ENCODE measurements around the gene NGRN. TPM values are rescaled to one million over a fixed set of nuclear protein-coding genes. Genes with fewer than 3 reads are reported as not detected.

Gene NGRN
- total and polyA plus RNA-seq, 2 of the 8 experiments (the other 6 are each of a cell fraction or from before 2014, with no cell fraction given), result 60.1 to 101 TPM

- no peak for TF ChIP-seq CTCF (IDR thresholded peaks at IDR 0.05; ENCODE audit: control extremely low read depth in 1 of 3, insufficient read depth in 1 of 3, low read depth in 1 of 3, low read length in 3 of 3)
- no peak for TF ChIP-seq MAFK (IDR thresholded peaks at IDR 0.05; ENCODE audit: low read depth, low read length)
- no peak for TF ChIP-seq CHD2 (IDR thresholded peaks at IDR 0.05; ENCODE audit: low read length)
These were observed 21.4 kb upstream of the NGRN start (continued) for GRCh38 chr15:90243943-90244639.
